ENCODE measurements around the gene DEFB125.

- TF ChIP-seq CTCF (IDR thresholded peaks at IDR 0.05): no peak
- TF ChIP-seq POLR2AphosphoS5 (IDR thresholded peaks at IDR 0.05; ENCODE audit: low read depth, low read length): no peak
- TF ChIP-seq TCF7L2 (IDR thresholded peaks at IDR 0.05; ENCODE audit: low read depth, low read length): no peak
- no peak for TF ChIP-seq REST (IDR thresholded peaks at IDR 0.05; ENCODE audit: insufficient read depth in 1 of 2, low read depth in 2 of 2, low read length in 1 of 2)
- TF ChIP-seq SIN3A (IDR thresholded peaks at IDR 0.05; ENCODE audit: borderline replicate concordance, insufficient read depth, low read depth, low read length): no peak
Measured at GRCh38 chr20:87401-87800, at the start of gene DEFB125.
